NCI-H526 treated with DMSO at 0.1 percent for 48 hours (cell line): ENCODE data around the gene CETN3.

Source experiments
- DNase-seq: peaks from one replicate; lab custom pipeline; 2025; lab: John Stamatoyannopoulos, UW

CETN3 gene

GRCh38 chr5:90409318-90410177, at the start of gene CETN3:
Gene CETN3, minus strand, starts transcription at chr5:90409756. Its CDS starts 95 bp downstream, at chr5:90409661.
- DNase-seq, result peak; percentile 89

- DNase-seq, result no peak
Measured at GRCh38 chr5:90446961-90447360, 37.4 kb upstream of the CETN3 start.

GRCh38 chr5:90440644-90441043, 31.1 kb upstream of the CETN3 start:
- no peak for DNase-seq

GRCh38 chr5:90438100-90438499, 28.5 kb upstream of the CETN3 start:
- DNase-seq, result no peak

GRCh38 chr5:90437663-90438062, 28.1 kb upstream of the CETN3 start:
- no peak for DNase-seq

GRCh38 chr5:90434116-90434714, 24.7 kb upstream of the CETN3 start:
- peak; percentile 2 for DNase-seq

- no peak for DNase-seq
Measured at GRCh38 chr5:90424245-90424644, 14.7 kb upstream of the CETN3 start.

GRCh38 chr5:90421136-90421535, 11.6 kb upstream of the CETN3 start:
- no peak for DNase-seq

GRCh38 chr5:90418214-90418613, 8.7 kb upstream of the CETN3 start:
- DNase-seq, result no peak

- DNase-seq, result no peak
Measured at GRCh38 chr5:90410178-90410762, 714 bp upstream of the CETN3 start.

GRCh38 chr5:90408571-90409317, 812 bp downstream of the CETN3 start:
- DNase-seq, result no peak

- no peak for DNase-seq
Measured at GRCh38 chr5:90406466-90406865, 3.1 kb downstream of the CETN3 start.

GRCh38 chr5:90402521-90403255, 6.9 kb downstream of the CETN3 start:
- DNase-seq, result no peak

- DNase-seq, result no peak
Measured at GRCh38 chr5:90399251-90399650, 10.3 kb downstream of the CETN3 start.

GRCh38 chr5:90398726-90399125, 10.8 kb downstream of the CETN3 start:
- DNase-seq, result no peak

GRCh38 chr5:90395005-90395404, 14.6 kb downstream of the CETN3 start:
- DNase-seq, result no peak

- no peak for DNase-seq
Measured at GRCh38 chr5:90390928-90391327, 18.6 kb downstream of the CETN3 start.

- no peak for DNase-seq
Measured at GRCh38 chr5:90390326-90390725, 19.2 kb downstream of the CETN3 start.

- DNase-seq, result no peak
Measured at GRCh38 chr5:90387508-90387907, 22.0 kb downstream of the CETN3 start.

GRCh38 chr5:90386099-90386710, 23.4 kb downstream of the CETN3 start:
- DNase-seq, result no peak

GRCh38 chr5:90384389-90384788, 25.2 kb downstream of the CETN3 start:
- no peak for DNase-seq
